HepG2 (cell line): ENCODE data around the gene PODXL. TPM values are rescaled to one million over a fixed set of nuclear protein-coding genes. Genes with fewer than 3 reads are reported as not detected.

ENCODE experiments used
- DMTF1 ChIP-seq: sonication (generic); formaldehyde crosslinking; IDR thresholded peaks from 2 replicates; pipeline ENCODE4 v1.4.0; 2020; ENCODE audit warnings: mild to moderate bottlenecking, missing genetic modification reagents
- GLI4 ChIP-seq: sonication (generic); formaldehyde crosslinking; IDR thresholded peaks from 2 replicates; pipeline ENCODE4 v1.5.1; 2020; ENCODE audit warnings: missing genetic modification reagents, mild to moderate bottlenecking, moderate library complexity, borderline replicate concordance
- polyA plus RNA-seq, 8 experiments: library from polyadenylated mRNA; depleted of rRNA in 3 of 8; stranded (reverse) in 7 of 8; unstranded in 1 of 8; fragments of >200 nt; fragmentation: Illumina TruSeq in 4 of 8; extraction: Trizol in 4 of 8; gene quantifications; 2 replicates each; pipeline versions ENCODE4 v1.2.1 to v1.2.3, GENCODE V29; 2011 to 2016; ENCODE audit warnings: low read depth in 4 of 8, missing spikeins in 1 of 8, mixed read lengths in 1 of 8; ENCODE audit not compliant: insufficient read depth in 1 of 8
- total RNA-seq, 5 experiments: library from RNA; depleted of rRNA; stranded (reverse); fragments of >200 nt; fragmentation: Illumina TruSeq; extraction: Trizol; gene quantifications; 2 replicates each; pipeline ENCODE4 v1.2.3, GENCODE V29; 2016; ENCODE audit warnings: low read depth in 1 of 5
- TF ChIP-seq, protein P1 (sequence below): sonication (generic); formaldehyde crosslinking; IDR thresholded peaks from 2 replicates; pipeline ENCODE4 v1.9.0; 2022; ENCODE audit warnings: low read depth, missing genetic modification reagents
- TF ChIP-seq, protein P2 (sequence below): sonication (generic); formaldehyde crosslinking; IDR thresholded peaks from 2 replicates; pipeline ENCODE4 v1.4.0; 2020; ENCODE audit warnings: missing genetic modification reagents

The PODXL gene
- total and polyA plus RNA-seq, 2 of the 13 experiments (the other 11 are each of a cell fraction or from before 2014, with no cell fraction given), result 0.22 to 0.54 TPM

- TF ChIP-seq DMTF1 (CRISPR knock-in tag), result no peak
- TF ChIP-seq GLI4 (CRISPR knock-in tag), result no peak
- TF ChIP-seq, protein P1, sequence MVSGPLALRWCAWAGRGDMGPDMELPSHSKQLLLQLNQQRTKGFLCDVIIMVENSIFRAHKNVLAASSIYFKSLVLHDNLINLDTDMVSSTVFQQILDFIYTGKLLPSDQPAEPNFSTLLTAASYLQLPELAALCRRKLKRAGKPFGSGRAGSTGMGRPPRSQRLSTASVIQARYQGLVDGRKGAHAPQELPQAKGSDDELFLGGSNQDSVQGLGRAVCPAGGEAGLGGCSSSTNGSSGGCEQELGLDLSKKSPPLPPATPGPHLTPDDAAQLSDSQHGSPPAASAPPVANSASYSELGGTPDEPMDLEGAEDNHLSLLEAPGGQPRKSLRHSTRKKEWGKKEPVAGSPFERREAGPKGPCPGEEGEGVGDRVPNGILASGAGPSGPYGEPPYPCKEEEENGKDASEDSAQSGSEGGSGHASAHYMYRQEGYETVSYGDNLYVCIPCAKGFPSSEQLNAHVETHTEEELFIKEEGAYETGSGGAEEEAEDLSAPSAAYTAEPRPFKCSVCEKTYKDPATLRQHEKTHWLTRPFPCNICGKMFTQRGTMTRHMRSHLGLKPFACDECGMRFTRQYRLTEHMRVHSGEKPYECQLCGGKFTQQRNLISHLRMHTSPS, result no peak
- TF ChIP-seq, protein P2, sequence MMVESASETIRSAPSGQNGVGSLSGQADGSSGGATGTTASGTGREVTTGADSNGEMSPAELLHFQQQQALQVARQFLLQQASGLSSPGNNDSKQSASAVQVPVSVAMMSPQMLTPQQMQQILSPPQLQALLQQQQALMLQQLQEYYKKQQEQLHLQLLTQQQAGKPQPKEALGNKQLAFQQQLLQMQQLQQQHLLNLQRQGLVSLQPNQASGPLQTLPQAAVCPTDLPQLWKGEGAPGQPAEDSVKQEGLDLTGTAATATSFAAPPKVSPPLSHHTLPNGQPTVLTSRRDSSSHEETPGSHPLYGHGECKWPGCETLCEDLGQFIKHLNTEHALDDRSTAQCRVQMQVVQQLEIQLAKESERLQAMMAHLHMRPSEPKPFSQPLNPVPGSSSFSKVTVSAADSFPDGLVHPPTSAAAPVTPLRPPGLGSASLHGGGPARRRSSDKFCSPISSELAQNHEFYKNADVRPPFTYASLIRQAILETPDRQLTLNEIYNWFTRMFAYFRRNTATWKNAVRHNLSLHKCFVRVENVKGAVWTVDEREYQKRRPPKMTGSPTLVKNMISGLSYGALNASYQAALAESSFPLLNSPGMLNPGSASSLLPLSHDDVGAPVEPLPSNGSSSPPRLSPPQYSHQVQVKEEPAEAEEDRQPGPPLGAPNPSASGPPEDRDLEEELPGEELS, result no peak
These were observed 46.6 kb downstream of the PODXL start (continued) for GRCh38 chr7:131509781-131510180.
